Sigmoid colon (tissue), 7 donors: ENCODE results near the gene TMEM41B. TPM values are rescaled to one million over a fixed set of nuclear protein-coding genes. Genes with fewer than 3 reads are reported as not detected.

Experiments used
- DNase-seq: peaks from one replicate; pipeline ENCODE4 v3.0.0-alpha.2; 2019
- H3K27ac ChIP-seq, 4 donors: fragments of 200-600 bp; sonication (generic); one replicate each; pipeline ENCODE4 v1.5.1; 2016 to 2019; ENCODE audit warnings: mild to moderate bottlenecking in 1 of 4
- H3K27me3 ChIP-seq, 3 donors: fragments of 200-600 bp; sonication (generic); one replicate each; pipeline ENCODE4 v1.5.1; 2019; ENCODE audit warnings: mild to moderate bottlenecking in 1 of 3
- H3K36me3 ChIP-seq, 4 donors: fragments of 200-600 bp; sonication (generic); one replicate each; pipeline ENCODE4 v1.5.1; 2016 to 2019
- H3K4me1 ChIP-seq, 4 donors: fragments of 200-600 bp; sonication (generic); one replicate each; pipeline ENCODE4 v1.5.1; 2017 to 2019
- H3K4me3 ChIP-seq, 4 donors: fragments of 200-600 bp; sonication (generic); one replicate each; pipeline ENCODE4 v1.5.1; 2017 to 2019; ENCODE audit warnings: mild to moderate bottlenecking in 2 of 4, moderate library complexity in 1 of 4
- H3K9me3 ChIP-seq, 4 donors: fragments of 200-600 bp in 3 of 4; sonication (generic) in 3 of 4; one replicate each; pipeline versions ENCODE4 v1.5.1 to v1.6.1; 2013 to 2019
- CTCF ChIP-seq, 4 experiments: fragments of 450-650 bp in 3 of 4; fragments of 200-600 bp in 1 of 4; IDR thresholded peaks; one replicate each; pipeline ENCODE4 v1.5.1; 2016 to 2019; ENCODE audit warnings: antibody characterized with exemption in 4 of 4, mild to moderate bottlenecking in 3 of 4, moderate library complexity in 2 of 4
- EP300 ChIP-seq, 4 donors: sonication (generic); formaldehyde crosslinking; IDR thresholded peaks; one replicate each; pipeline ENCODE4 v1.6.1; 2017; ENCODE audit warnings: antibody characterized with exemption in 4 of 4
- POLR2A ChIP-seq, 2 donors: fragments of 450-650 bp; IDR thresholded peaks; one replicate each; pipeline ENCODE4 v1.6.1; 2016; ENCODE audit warnings: antibody characterized with exemption in 2 of 2, mild to moderate bottlenecking in 2 of 2, moderate library complexity in 2 of 2
- POLR2AphosphoS5 ChIP-seq, 4 donors: sonication (generic); formaldehyde crosslinking; IDR thresholded peaks; one replicate each; pipeline ENCODE4 v1.6.1; 2017; ENCODE audit warnings: antibody characterized with exemption in 4 of 4
- WGBS, 2 donors: extraction: QIAGEN DNeasy Blood & Tissue Kit; methylation state at CpG; one replicate each; pipeline ENCODE4 v1.1.7; 2013; 5-methylcytosine and 5-hydroxymethylcytosine counted together
- intact Hi-C: fragments of 100-400 bp; cut with DNase I; formaldehyde crosslinking; loops from one replicate; pipeline ENCODE4 v1.15.1; 2023
- polyA plus RNA-seq, 3 donors: library from polyadenylated mRNA; stranded (reverse); fragments of 200-250 nt; gene quantifications; one replicate each; pipeline ENCODE4 v1.2.3, GENCODE V29; 2013
- total RNA-seq, 4 donors: library from RNA; depleted of rRNA; stranded (reverse); fragments of >200 nt; gene quantifications; one replicate each; pipeline ENCODE4 v1.1.0, GENCODE V29; 2016
- donor health status: healthy with polysubstance abuse.
- donor health status: Bipolar disorder and iron deficiency.
- donor health status: healthy.

The TMEM41B gene
- total and polyA plus RNA-seq, 7 donors = 6.5 to 22.2 (median 20.4) TPM

DNA sequence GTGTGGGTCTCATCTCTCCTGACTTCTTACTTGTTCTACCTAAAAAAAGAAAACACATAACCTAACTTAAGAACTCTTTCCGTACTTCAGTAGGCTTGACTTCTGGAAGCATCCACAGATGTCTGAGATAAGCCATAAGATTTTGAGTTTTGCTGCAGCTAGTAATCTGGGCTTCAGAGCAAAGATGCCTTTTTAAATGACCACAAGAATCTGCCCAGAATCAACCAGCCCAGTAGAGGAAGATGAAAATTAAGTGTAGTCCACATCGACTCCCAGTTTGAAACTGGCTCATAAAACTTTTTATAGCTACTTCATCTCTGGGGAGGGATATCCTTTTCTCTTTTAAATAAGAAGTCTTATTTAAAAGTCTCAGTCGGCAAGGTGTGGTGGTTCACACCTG lies 60.0 kb downstream of the TMEM41B start:
- no peak for DNase-seq
- Histone ChIP-seq H3K9me3 (no peaks in the 10 kb centered on the region), H3K36me3 (peaks cover 0 to 11% (median 0%) of the 10 kb centered on the region in 4 donors), H3K27ac (no peak overlapping the region), H3K4me1 (peaks cover 0 to 25% (median 6%) of the 10 kb centered on the region in 4 donors), H3K27me3 (no peaks in the 10 kb centered on the region), H3K4me3 (no peak overlapping the region)
- no peak for TF ChIP-seq POLR2A (IDR thresholded peaks at IDR 0.05)
- TF ChIP-seq CTCF (IDR thresholded peaks at IDR 0.05) = no peak
- TF ChIP-seq EP300 (IDR thresholded peaks at IDR 0.05) = no peak
- no peak for TF ChIP-seq POLR2AphosphoS5 (IDR thresholded peaks at IDR 0.05)
- intact Hi-C loops = no loop called here
- WGBS, 2 donors = 77 to 82% methylated on average over 3 of the region's 3 CpGs

- 65 to 88% methylated on average over 3 of the region's 3 CpGs for WGBS, 2 donors
- H3K4me3 ChIP-seq = no peak overlapping the region
- no peaks in the 10 kb centered on the region for H3K27me3 ChIP-seq
- no peak for DNase-seq
- no peak for TF ChIP-seq EP300 (IDR thresholded peaks at IDR 0.05)
- TF ChIP-seq POLR2A (IDR thresholded peaks at IDR 0.05) = no peak
- TF ChIP-seq CTCF (IDR thresholded peaks at IDR 0.05) = no peak
- no peak for TF ChIP-seq POLR2AphosphoS5 (IDR thresholded peaks at IDR 0.05)
- H3K4me1 ChIP-seq = peaks cover 0 to 20% (median 6%) of the 10 kb centered on the region in 4 donors
- peaks cover 0 to 11% (median 0%) of the 10 kb centered on the region in 4 donors for H3K36me3 ChIP-seq
- H3K27ac ChIP-seq = no peak overlapping the region
- intact Hi-C loops = no loop called here
- no peaks in the 10 kb centered on the region for H3K9me3 ChIP-seq
Observed at GRCh38 chr11:9253086-9253485, 61.3 kb downstream of the TMEM41B start.

DNA sequence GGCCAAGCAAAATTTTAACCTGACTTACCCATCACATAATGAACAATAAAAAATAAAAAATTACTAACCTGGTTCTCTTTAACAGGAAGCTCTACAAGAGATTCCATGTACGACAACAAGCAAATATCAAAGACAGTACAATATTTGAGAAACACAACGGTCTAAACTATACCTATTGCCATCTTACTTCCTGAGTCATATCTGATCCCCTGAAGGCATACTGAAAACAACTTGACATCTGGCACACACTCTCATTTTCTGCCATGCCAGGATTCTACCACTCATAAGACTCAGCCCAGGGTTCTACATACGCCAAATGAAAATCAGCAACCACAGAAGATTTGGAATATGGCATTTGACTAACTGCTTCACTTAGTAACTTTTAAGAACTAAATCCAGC lies 63.1 kb downstream of the TMEM41B start:
- no peak for DNase-seq
- intact Hi-C loops = no loop called here
- Histone ChIP-seq H3K4me1 (peaks cover 0 to 20% (median 6%) of the 10 kb centered on the region in 4 donors), H3K4me3 (no peak overlapping the region), H3K27ac (no peak overlapping the region), H3K9me3 (no peaks in the 10 kb centered on the region), H3K27me3 (no peaks in the 10 kb centered on the region), H3K36me3 (peaks cover 0 to 11% (median 0%) of the 10 kb centered on the region in 4 donors)
- TF ChIP-seq EP300 (IDR thresholded peaks at IDR 0.05) = no peak
- no peak for TF ChIP-seq POLR2A (IDR thresholded peaks at IDR 0.05)
- no peak for TF ChIP-seq CTCF (IDR thresholded peaks at IDR 0.05)
- TF ChIP-seq POLR2AphosphoS5 (IDR thresholded peaks at IDR 0.05) = no peak
- WGBS, 2 donors = 71 to 88% methylated on average over 3 of the region's 3 CpGs

DNA sequence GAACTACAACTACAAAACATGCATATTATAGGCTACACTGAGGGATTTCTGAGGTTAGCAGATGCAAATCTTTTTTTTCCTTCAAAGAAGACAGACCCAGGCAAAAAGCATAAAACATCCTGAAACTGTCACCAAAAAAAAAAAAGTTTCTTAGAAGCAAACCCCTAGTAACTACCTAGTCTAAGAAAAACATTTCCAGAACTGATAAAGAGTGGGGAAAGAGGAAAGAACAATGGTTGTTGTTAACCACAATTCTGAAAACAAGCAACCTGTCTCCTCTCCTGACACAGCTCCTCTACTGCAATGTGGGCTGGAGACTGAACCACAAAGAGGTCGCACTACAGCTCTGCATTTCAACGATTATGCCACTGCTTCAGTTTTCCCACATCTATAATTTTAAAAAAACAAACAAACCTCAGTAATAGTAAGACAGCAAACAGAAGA lies 64.2 kb downstream of the TMEM41B start:
- 23 to 59% methylated on average over 2 of the region's 2 CpGs for WGBS, 2 donors
- intact Hi-C loops = no loop called here
- peaks cover 0 to 20% (median 6%) of the 10 kb centered on the region in 4 donors for H3K4me1 ChIP-seq

More for the DNA sequence above, 64.2 kb downstream of the TMEM41B start:
- no peak for DNase-seq
- TF ChIP-seq POLR2AphosphoS5 (IDR thresholded peaks at IDR 0.05) (no peak), EP300 (IDR thresholded peaks at IDR 0.05) (no peak), CTCF (IDR thresholded peaks at IDR 0.05) (no peak), POLR2A (IDR thresholded peaks at IDR 0.05) (no peak)
- Histone ChIP-seq H3K27me3 (no peaks in the 10 kb centered on the region), H3K9me3 (no peaks in the 10 kb centered on the region), H3K27ac (no peak overlapping the region), H3K4me3 (no peak overlapping the region), H3K36me3 (peaks cover 0 to 5% (median 0%) of the 10 kb centered on the region in 4 donors)
